Mesenteric fat pad (tissue), 1 donor: ENCODE measurements around the gene RALGPS1. TPM values are rescaled to one million over a fixed set of nuclear protein-coding genes. Genes with fewer than 3 reads are reported as not detected.
A peak's percentile ranks its signal among the peaks of the same experiment; 100 is the strongest.

ENCODE experiments used
- DNase-seq: peaks from one replicate; pipeline ENCODE4 v3.0.0-alpha.2; 2020; ENCODE audit warnings: low spot score
- total RNA-seq: library from RNA; stranded (reverse); fragmentation: NEBNext Ultra II Directional; extraction: Animal tissue kit (Norgen Biotek cat#: 25700); gene quantifications from one replicate; pipeline ENCODE4 v1.2.1, GENCODE V29; 2021
- donor health status: DM: yes; HTN: yes; CAD: no.

RALGPS1 gene
- total RNA-seq, 1 donor from 2014 or later = 4.8 TPM

DNA sequence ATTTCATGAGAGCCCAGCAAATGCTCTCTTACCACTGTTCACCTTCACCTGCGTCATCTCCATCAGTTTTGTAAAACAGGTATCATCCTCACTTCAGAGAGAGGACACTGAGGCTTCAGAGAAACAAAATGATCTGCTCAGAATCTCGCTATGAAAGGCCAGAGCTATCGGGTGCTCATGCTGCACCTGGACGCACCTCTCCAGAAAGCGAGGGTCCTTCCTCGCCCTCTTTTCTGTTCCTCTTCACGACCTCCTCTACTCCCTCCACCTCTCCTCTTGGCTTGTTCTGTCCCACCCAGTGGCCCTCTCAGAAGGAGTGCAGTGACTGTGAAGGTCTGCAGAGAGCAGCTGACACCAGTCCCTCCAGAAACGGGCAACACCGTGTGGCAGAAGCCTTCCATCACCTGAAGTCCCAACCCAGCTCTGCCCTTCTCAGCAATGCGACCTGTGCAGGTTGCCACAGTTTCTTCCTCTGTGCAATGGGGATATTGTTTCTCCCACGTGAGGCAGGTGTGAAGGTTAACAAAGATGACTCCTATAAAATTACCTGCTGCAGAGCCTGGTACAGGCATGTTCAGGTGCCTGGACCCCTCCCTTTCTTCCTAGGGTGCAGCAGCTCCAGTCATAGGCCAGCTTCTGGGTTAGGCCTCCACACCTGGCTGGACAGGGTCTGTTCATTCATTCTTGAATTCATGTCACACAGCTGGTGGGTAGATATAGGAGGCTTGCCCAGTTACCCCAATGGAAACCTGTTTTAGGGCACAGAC lies 253.2 kb downstream of the RALGPS1 start:
- no peak for DNase-seq

DNA sequence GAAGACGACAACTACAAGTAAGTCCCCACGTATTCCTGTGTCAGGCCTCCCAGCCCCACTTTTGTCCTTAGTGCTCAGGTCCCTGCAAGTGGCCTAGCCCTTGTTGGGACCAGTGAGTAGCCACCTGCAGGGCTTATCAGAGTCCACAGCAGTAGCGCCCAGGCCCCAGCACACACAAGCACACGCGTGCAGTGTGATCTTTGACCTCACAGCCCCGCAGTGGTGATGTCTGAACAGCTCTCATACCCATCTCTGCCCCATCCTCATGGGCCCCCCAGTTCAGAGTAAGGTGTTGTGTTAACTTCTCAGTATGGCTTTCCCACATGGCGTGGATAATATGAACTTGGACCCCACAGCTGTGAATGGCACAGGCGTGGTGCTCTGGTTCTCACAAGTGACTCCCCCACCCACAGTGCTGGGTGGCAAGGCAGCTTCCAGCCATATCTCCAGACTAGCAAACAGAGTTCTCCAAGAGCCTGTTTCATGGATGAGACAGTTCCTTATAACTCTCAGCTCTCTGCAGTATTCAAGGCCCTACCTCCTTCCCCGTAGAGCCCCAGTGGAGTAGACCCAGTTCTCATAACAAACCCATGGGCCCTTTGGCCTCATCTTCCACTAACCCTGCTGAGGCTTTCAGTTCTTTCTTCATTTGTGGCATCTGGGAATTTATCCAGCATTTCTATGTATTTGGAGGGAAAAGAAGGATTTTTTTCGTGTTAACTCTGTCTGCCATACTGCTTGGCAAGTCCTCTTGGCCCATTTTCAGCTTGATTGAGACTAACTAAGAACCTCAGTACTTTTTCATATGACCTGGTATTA lies 254.4 kb downstream of the RALGPS1 start:
- peak; percentile 67 for DNase-seq

DNA sequence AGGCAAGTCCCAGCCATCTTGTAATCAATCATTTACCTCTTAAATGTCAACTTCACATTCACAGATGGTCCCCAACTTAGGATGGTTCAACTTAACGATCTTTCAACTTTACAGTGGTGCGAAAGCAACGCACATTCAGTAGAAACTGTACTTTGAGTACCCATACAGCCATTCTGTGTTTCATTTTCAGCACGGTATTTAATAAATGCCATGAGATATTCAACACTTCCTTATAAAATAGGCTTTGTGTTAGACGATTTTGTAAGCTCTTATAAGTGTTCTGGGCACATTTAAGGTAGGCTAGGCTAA lies 254.9 kb downstream of the RALGPS1 start:
- DNase-seq = no peak

DNA sequence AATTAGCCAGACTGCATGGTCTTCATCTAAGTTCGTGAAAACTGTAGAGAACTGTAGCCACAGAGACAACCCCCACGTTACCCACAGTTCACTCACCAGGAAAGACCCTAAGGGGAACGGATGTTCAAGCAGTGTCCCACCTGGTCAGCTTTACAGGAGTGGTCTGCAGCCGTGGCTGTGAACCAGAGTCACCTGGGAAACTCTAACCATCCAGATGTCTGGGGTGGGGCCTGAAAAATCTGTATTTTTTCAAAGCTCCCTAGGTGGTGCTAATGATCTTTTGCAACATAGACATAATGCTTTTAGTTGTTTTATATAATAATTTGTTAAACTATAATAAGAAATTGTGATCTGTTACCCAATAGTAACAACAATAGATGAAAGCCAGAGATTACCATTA lies 255.5 kb downstream of the RALGPS1 start:
- peak; percentile 41 for DNase-seq

DNA sequence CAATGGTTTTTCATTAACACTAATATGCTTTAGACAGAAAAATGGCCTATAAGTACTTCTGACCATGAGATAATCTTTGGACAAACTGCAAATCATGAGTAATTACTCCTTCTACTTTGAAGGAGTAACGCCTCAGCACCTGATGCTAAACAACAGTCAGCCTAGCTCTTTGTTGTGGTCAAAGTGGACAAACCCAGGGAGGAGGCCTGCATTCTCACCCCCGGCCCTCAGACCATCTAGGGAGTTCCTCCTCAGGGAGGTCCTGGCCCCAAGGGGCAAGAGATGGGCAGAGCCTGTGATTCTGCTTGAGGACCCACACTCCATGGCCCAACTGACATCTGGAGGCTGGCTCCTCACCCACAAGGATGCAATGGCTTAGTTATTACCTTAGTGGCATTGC lies 256.1 kb downstream of the RALGPS1 start:
- DNase-seq = peak; percentile 43

DNA sequence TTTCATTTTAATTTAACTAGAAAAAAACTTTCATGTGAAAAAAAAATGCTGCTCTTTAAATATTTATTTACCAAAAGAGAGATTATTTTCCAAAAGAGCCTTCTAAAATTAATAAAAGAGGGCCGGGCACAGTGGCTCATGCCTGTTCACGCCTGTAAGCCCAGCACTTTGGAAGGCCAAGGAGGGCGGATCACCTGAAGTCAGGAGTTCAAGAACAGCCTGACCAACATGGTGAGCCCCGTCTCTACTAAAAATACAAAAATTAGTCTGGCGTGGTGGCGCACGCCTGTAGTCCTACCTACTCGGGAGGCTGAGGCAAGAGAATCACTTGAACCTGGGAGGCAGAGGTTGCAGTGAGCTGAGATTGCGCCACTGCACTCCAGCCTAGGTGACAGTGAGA lies 256.8 kb downstream of the RALGPS1 start:
- peak; percentile 39 for DNase-seq

DNA sequence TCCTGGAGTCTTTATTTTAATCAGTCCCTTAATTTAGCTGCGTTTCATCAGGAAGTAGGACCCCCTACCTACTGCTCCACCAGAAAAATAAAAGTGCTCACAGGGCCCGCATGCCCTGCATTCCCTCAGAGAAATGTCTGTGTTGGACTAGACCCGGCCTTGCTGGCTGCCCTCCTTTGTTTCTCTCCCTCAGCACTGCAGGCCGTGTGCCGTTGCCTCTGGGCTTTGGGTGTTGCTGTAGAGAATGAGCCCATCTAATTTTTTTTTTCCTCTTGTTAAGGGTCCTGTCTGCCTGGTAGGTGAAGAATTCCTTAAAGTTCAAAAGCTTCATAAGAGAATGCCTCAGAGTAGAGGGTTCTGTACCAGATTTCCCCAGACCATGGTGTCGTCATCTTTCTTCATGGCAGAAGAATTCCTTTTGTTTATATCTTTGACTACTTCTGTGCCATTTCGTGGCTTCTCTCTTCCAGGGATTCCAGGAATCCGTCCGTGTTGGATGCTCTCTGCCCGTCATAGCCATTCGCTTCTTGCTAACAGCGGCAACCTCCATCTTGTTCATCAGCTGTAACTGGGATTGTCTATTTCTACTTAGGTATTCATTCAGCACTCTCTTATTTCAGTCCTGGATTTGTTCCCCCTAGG lies 257.6 kb downstream of the RALGPS1 start:
- peak; percentile 78 for DNase-seq

DNA sequence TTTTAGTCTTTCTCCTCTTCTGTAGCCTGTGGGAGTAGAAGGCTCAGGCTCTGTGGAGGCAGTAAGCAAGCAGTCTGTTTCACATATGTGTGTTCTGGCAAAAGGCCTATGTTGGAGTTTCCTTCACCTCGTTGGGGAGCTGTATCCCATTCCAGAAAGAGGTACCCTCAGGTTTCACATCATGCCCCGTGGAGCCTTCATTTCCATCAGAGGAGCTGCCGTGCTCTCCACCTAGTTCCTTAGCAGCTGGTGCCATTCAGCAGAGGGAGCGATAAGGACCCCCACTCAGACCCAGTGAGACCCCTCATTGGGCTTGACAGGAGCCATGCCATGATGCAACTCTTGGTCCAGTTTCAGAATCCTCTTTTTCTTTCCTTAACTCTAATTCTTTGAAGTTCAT lies 258.5 kb downstream of the RALGPS1 start:
- DNase-seq = peak; percentile 41

DNA sequence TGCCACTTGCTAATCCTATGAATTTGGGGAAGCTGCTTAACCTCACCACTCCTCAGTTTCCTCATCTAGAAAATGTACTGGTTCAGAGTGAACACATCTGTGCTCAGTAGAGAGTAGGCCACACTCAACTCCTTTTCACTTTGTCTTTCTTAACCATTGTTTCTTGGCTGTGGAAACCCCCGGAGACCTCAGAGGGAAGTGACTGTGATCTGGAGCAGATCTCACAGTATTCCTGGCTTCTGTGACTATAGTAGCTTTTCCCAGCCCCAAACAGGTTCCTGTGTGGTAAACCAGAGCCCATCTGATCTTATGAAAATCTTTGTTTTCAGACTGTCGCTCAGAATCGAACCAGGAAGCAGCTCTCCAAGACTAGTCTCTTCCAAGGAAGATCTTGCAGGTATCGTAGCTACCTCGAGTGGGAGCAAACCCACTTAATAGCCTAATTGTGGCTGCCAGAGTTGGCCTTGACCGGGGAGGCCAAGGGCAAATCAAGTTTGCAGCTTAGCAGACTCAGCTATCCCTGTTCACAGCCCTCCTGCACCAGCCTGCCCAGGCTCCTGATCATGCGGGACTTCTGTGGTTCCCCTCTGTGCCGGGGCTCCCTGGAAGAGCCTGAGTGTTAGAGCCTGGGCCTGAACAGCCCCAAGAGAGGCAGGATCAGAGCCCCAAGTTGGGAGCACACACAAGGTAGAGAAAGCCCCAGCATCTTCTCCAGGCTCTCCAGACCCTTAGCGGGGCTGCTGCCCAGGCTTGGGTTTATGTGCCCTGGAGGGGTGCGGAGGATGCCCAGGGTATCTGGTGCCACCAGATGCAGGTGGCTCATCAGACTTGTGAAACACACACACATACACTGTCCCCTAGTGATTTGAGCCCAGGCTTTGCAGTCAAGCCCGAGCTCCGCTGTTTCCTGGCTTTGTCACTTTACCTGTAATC lies 260.1 kb downstream of the RALGPS1 start:
- DNase-seq = peak; percentile 55

DNA sequence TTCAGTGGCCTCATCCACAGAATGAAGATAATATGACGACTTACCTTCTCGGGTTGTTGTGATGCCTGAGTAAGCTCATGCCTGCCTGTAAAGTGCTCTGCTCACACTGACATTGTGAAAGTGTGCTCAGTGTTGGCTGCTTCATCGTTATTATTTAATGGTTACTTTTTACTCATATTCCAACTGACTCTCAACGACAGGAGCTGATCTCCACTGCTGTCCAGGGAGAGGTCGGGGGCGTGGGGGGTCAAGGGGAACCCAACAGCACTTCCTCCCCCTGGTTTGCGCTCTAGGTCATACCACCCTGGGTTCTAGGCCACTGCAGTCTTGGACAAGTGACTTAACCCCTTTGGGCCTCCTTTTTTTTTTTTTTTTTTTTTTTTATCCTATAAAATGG lies 260.7 kb downstream of the RALGPS1 start:
- DNase-seq = peak; percentile 55

DNA sequence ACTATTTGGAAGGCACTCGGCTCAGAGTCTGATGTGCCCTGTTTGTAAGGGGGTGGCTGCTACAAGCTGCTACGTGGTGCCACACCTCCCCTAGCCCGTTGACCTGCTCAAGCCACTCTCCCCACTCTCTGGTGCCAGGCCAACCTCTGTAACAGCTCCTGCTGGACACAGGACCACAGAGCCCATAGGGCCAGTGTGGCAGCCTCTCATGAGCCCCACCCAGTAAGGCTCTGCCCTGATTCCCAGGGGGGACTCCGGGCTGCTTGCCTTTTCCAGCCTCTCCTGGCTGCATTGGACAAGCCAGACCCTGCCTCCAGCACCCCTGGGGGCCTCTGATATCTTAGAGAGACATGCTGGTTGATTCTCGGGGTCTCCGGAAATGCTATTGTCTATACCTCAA lies 261.2 kb downstream of the RALGPS1 start:
- DNase-seq = peak; percentile 47

DNA sequence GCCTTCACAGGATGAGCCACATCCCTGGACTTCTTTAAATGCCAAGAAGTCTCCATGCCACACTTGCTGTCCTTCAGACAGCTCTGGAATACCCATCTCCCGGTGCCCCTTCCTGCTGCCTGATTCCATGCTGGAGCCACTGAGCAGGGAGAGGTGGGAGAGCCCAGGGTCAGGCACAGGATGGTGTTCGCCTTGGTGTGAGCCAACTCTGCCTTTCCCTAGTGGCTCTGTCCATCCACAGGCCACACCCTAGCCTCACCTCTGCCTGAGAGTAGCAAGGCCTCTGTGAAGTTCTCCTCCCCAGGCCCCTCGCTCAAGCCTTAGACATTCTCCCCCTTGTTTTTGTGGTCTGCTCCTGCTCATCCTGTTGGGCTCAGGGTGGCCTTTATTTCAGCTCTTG lies 262.0 kb downstream of the RALGPS1 start:
- peak; percentile 78 for DNase-seq

DNA sequence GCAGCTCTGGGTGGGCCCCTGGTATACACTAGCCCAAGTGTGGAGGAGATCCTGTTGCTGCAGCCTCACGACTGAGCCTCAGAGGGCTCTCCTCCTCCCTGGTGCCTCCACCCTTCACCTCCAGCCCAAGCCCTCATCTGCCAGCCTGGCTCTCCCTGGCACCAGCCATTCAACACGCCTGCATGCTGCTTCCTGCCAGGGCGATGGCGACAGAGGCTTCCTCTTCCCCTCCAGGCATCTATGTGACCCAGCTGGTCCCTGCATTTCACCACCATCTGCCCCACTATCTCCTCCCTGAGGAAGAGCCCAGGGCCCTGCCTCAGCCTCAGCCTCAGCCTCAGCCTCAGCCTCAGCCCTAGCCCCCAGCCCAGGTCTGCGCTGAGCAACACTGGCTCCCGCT lies 262.6 kb downstream of the RALGPS1 start:
- DNase-seq = peak; percentile 49

DNA sequence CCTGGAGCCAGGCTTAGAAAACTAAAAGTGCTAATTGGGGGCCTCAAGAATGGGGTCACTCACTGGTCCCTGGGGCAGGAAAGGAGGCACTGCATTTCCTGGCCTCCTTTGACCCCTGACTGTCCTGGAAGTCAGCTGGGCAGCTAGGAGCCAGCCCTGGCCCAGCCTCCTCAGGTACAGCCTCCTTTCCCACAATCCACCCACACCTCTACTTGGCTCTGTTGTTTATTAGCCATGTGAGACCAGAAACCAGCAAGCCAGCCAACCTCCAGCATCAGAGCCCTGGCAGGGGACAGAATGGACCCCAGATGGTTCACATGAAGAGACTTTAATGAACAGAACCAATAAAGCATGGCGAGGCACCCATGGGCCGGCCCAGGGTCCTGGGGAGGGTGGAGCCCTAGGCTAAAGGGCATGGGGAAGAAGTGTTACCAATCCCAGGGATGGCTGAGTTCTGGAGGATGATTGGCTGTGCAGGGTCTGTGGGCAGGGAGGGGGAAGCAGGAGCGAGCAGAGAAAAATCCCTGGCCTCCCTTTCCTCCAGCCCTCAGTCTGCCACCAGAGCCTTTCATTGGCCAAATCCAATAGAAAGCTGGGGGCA lies 263.2 kb downstream of the RALGPS1 start:
- peak; percentile 57 for DNase-seq

DNA sequence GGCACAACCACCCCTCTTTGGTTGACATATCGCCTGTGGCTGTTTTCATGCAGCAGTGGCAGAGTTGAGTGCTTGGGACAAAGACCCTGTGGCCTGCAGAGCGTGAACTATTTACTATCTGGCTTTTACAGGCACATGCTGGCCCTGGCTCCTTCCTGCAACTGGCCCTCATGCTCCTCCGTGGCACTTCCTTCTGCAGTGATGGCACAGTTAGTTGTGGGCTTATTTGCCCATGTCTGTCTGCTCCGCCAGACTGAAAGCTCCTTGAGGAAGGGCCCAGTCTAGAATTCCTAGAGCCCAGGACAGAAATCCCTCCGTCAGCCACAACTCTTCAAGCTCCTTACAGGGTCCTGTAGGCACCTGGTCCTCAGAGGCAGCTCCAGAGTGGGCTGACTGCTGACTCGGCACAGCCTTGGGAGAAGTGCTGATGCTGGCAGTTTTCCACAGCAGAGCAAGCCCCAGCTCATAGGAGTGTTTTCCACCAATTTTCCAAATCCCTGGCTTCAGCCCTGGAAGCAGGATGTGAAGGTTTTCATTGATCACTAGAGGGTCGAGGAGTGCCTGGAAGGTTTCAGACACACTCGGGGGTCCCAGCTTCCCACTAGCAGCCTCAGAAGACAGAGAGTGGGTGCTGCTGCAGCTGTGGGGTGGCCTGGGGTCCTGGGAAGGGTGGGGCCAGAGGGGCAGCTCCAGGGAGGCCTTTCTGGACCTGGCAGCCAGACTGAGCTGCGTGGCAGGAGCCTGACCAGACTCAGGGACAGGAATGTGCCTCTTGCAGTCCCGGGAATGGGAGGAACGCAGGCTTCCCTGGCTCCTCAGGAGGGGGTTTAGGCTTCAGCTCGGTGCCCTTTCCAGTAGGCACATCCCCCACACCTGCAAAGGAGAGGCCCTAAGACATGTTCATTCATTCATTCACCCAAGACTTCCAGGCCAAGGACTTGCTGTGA lies 264.4 kb downstream of the RALGPS1 start:
- peak; percentile 87 for DNase-seq

DNA sequence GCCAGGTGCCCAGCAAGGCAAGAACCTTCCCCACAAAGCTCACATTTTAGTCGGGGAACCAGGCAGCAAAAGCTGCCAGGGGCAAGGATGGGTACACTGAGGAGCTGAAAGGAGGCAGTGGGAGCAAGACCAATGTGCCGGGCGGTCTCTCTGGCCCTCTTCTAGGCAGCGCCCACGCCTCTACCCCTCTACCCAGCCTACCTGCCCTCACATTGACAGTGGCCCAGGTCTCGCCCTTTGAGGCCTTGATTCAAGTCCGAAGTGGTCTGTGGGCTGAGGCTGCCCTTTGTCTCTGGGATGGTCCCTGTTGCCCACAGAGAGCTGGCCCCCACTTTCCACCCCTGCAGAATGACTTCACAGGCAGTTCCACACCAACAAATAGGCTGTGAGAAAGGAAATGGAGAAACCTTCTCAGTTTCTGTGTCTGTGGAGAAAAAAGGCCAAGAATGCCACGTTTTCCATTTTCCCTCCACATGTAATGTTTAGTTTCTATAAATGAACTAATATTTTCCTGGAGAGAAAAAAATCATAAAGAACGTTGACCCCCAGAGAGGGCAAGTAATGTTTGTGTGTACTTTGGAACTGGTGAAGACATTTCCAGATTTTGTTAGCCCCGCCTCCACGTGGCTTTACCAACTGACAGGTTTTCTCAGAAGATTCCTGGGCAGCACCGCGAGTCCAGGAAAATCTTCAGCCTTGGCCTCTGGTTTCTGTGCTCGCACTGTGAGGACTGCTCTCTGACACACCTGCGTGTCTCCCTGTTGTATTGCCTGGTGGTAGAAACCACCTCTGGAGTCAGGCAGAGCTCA lies 265.3 kb downstream of the RALGPS1 start:
- peak; percentile 64 for DNase-seq

DNA sequence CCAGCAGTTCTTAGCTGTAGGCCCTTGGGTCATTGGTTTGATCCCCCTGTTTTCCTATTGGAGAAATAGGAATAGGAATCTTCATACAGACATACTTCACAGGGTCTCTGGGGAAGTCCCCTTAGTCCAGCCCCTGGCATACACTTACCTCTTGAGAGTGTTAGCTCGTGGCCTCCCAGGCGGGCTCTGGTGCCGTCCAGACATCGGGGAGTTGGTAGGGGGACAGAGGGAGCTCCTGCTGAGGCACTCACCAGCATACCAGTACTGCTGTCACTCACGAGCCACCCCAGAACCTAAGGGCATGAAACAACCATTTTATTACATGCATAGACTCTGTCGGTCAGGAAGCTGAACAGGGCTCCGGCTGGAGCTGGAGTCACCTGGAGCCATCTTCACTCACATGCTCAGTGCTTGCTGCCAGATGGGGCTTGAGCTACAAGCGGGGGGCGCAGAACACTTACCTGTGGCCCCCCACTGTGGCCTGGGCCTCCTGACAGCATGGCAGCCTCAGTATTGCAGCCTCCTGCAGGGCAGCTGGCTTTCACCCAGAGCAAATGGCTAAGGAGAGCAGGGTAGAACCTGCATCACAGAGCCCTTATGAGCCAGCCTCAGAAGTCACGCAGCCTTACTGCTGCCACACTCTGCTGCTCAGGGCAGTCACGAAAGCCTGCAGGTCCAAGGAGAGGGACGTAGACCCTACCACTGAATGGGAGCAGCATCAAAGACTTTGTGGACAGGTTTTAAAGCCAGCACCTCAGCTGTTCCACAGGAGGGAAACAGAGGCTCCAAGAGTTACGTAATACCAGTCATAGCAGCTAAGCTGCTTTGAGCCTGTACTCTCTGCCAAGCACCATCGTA lies 266.1 kb downstream of the RALGPS1 start:
- DNase-seq = peak; percentile 87

DNA sequence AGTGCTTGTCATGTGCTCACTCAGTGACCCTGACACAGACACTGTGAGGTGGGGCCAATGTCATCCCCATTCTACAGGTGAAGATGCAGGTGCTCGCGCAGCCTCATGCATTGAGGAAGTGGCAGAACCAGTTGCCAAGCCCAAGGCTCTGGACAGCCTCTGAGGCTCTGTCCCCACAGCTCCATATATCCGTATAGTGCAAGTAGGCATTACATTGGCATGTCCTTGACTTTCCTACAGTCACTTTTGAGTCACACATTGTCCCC lies 266.7 kb downstream of the RALGPS1 start:
- DNase-seq = peak; percentile 65
